HK-2 (cell line): ENCODE measurements around the gene EVX1.

ENCODE experiments used
- DNase-seq: peaks from one replicate; pipeline ENCODE4 v3.0.0-alpha.2; 2018; ENCODE audit not compliant: unreplicated experiment

EVX1 gene

DNA sequence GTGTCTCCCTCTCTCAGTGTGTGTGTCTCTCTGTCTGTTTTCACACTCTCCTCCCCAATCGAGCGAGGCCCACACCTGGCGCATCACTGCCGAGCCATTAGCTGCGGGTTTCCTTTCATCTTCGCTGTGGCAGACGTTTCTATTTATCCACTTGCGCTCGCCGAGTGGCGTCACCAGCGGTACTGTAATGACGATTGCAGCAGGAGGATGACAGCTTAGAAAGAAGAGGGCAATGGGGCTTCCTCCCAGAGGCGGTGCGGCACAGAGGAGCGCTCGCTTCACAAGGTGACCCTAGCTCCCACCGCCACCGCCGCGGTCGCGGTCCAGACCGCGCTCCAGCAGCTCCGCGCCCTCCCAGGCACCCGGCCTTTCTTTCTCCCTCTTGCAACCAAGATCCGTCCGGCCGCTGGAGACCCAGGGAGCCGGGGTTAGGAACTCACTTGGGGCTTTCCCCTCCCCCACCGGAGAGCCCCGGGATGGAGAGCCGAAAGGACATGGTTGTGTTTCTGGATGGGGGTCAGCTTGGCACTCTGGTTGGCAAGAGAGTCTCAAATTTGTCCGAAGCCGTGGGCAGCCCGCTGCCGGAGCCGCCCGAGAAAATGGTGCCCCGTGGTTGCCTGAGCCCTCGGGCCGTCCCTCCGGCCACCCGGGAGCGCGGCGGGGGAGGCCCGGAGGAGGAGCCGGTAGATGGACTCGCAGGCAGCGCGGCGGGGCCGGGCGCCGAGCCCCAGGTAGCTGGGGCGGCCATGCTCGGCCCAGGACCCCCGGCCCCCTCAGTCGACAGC, at the start of gene EVX1:
Gene EVX1, plus strand, starts transcription at position 248 of the 785 bp plus-strand sequence. Its CDS starts 229 bp downstream, at position 477.
- DNase-seq = no peak

DNA sequence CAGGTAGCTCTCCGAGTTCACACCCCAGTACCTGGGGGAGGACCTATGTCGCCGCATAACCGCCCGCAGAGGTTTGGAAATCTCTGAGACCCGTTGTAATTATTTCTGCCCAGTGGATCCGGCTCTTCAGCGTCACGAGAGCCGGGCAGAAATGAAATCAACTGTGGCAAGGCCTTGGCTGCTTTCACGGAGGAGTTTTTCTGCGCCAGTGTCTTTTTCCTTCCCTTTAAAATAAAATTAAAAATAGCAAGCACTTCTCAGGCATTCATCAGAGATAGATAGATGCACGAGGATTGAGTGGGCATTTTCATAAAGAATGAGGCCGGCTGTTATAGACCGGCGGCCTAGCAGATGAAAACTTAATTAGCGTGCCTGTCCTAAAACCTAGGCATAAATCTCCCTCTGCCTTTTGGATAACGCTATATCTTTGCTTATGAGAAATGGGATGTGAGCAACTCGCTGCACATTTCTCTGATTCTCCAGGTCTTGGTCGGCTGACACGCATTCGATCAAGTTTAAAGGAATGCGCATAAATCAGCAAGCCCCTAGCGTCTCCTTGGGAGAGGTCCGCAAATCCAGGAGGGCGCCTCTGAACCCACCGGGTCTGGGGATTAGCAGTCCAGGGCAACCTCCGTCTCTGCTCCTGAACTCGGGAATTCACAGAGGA, 49.1 kb upstream of the EVX1 start:
- DNase-seq = no peak

DNA sequence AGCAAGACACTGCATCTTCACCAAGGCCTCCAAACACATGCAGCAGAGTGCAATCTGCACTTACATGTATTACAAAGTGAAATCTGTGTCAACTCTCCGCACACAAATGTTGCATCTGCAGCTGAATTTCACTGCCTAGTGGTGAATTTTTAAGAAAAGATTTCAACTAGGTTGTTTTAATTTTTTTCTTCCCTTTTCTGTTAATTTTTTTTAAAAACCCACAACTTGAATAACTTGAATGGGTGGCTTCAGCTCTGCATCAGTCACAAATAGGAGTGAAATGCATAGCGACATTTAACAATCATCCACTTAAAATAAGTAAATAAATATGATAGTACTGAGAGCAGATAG, 48.6 kb upstream of the EVX1 start:
- no peak for DNase-seq

DNA sequence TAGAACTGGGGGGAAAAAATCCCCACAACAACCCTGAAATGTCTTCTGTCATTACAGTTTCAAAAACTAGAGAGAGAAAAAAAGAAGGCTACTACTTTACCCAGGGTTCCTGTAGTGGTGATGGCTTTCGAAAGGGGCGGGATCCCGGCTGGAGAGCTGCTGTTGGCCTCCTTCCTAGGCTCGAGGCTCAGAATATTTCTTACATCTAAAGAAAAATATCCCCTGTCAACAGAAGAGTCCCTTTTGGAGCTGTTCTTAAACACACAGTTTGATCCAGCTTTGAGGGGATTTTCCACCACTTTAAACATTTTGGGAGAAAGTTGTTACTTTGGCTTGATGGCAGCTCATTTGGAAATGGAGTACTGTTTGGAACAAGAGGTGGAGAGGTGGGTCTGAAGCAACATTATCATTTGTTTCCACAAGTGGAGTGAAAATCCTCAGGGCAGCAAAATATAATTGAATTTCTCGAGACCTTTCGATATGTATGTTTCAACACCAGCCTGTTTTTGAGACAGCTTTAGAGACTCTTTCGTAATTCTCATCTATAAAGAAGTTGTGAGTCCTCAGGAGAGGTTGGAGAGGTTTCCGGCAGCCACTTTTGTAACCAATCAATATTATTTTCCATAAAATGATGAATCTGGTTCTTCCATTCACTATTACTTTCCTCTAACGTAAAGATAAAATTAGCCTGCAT, 47.8 kb upstream of the EVX1 start:
- no peak for DNase-seq

DNA sequence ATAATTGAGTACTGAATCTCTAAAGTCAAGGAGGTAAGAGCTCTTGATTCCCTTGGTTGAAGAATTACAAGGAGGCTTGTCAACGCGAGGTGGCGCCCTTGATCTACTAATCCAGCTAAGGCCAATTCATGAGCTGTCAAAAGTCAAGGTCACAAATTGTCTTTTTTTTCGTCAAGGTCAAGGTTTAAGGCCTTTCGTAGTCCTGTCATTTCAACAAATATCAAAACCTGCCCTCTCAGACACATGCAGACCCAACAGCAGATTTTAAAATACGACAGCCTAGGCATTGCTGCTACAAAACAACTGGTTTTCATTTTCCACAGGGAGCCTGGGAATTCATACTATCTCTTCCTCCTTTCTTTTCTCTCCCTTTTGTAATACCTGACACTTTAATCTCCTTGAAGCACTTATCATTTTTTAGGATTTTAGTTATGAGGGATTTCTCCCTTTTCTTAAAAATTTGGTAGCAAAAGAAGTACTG, 46.3 kb upstream of the EVX1 start:
- DNase-seq = peak; percentile 66

DNA sequence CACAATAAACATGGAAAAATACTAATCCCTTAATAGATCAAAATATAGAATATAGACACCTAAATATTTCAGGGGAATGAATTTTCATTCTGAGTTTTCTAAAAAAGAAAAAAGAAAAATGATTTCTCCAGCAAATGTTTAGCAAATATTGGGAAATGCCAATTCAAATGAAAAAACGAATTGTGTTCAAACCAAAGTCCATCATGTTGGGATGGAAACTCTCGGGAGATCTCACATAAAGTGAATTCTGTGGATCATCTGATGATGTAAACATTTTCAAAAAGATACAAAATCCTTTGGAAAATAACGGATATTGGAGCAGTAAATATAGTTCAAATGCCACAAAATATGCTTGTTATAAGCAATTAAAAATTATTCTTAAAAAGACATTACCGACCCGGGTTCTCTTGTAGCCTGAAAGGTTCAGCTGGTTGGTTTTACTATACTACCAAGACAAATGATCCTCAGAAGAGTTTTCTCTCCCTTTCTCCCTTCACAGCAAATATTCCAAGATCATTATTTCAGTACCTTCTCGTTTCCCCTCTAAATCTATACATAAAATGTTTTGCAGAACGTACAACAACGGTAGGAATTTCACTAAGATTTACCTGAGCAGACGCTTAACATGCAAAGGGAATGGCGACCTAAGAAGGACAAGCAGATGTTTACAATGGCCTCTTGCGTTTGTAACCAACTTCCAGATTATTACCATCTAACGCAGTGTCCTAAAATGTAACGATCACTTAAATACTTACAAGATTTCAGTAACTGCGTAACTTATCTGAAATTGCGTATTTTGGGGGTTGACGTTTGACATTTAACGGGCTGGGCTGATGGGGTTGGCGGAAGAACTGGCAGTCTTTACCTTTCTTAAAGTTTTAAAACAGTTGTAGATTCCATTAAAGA, 45.2 kb upstream of the EVX1 start:
- no peak for DNase-seq

DNA sequence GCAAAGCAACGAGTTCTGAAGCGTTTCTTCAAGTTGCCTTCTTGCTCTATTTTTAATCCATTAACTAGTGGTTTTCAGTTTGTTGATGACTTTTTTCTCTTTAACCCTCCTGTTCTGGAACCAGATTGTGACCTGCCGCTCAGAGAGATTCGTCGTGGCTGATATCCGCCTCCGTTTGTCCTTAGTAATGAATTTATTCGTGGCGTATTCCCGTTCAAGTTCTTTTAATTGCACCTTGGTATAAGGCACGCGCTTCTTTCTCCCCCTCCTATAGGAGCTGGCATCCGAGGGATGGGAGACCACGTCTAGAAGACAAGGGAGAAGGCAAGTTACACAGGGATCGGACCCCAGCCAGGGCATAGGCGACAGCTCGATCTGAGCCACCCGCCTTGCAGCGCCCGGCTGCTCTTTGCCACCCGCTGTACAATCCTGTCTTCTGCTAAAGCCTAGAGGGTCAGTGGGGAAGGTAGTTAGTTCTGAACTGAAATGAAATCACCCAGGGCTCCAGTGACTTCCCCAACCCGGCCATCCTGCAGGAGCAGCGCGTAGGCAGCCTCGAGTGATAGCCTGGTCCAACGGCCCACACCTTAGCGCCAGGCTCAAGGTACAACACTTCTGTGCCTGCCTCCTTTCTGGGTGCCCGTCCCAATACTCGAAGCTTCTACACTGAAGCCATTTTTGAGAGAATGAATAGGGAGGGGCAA, 44.3 kb upstream of the EVX1 start:
- DNase-seq = no peak

DNA sequence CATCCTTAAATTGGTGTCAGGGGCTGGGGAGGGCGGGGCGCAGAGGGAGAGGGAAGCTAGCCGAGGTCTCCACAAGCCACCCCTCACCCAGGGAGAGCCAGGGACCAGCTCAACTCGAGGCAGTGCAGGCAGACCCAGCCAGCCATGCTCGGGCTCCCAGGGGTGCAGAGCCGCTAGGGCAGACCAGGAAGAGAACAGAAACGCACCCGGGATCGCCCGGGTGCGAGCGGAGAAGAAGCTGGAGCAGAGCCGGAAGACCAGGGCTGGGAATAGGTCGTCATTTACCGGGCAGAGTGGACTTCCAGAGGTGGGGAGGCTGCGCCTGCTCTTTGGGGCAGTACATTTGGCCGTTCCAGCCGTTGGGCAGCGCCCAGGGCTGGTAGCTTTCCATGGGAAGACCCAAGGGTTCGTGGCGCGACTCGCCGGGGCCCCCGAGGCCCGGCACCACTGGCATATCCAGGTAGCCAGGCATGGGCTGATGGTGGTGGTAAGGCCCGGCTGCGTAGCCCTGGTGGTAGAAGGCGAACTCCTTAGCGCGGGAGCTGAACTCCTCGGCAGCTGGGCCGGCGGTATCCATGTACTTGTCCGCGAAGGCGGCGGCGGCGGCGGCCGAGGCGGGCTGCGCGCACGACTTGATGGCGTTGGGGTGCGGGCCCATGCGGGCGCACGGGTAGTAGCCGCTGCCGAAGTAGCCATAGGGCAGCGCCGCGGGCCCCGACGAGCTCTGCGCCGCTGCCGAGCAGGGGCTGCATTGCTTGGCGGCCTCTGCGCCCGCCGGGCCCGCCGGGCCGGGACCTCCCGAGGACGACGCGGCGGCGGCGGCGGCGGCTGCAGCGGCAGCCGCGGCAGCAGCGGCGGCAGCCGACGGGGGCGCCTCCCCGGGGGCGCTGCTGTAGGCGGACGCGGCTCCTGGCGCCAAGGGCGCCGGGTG, 43.5 kb upstream of the EVX1 start:
- no peak for DNase-seq

DNA sequence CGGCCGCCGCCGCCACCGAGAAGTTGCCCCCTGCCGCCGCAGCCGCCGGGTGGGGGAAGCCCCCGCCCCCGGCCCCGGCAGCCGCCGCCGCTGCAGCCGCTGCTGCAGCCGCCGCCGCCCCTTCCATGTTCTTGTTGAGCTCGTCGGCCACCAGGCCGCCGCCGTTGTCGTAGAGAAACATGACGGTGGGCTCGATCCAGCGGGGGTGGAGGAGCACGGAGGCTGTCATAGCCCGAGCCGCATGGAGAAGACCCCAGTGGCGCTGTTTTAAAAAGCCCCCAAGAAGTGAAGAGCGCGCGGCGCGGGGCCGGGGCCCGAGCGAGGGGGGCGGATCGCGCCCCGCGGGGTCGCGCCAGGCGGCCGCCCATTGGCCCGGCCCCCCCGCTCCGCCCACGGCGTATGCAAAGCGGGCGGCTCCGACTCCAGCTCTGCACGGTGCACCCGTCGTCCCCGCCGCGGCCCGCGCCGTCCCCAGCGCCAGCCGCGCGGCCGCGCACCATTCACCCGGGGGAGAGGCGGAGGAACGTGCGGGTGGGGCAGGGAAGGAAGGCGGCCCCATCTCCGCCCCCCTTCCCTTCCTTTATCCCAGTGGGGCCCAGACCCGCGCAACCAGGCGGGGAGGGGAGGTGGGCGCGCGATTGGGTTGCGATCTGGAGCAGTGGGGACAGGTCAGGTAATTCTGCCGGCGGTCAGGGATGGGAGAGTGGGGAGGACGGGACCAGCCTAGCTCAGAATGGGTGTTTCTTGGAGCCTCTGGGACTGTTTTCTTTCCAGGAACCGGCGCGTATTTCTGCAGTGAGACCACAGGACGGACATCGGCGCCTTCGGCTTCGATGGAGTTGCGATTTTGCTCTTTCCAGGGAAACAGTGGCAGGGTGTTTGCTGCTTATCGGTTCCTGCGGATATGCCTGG, 42.5 kb upstream of the EVX1 start, which contains the start of gene HOXA13:
Gene HOXA13, minus strand, starts transcription at position 243 of the 912 bp plus-strand sequence. Its CDS starts 14 bp downstream, at position 229.
- DNase-seq = no peak

DNA sequence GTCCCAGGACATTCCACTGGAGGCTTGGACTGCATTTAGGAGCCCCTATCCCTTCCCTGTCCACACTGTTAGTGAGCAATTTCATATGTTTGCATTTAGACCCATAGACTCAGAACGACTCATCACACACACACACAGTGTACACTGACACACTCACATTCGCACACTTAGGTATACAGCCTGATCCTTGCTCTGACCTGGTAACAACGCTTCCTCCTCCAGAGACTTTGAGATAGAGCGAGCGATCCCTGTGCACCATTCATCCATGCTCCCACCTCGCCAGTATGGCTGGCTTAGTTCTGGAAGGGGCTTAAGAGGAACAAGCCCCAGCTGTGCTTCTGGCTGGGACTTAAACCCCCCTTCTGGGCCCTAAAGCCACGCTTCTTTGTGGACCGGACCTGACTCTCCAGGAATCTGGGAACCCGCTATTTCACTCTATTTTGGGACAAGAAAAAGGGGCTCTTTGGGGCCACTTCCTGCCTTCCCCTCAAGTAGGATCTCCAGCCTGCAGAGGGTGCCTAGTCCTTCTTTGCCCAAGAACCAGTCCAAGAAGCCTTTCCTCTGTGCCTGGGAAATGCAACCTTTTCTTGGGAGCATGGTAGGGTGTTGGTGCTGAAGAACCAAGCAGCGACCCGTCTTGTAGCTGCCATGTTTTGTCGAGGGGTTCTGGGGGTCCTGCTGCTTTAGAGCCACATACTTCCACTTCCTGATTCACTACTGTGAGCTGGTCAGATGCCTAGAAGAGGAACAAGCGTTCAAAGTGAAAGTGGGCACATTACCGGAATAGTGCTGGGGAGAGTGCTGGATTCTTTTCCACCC, 41.6 kb upstream of the EVX1 start:
- no peak for DNase-seq

DNA sequence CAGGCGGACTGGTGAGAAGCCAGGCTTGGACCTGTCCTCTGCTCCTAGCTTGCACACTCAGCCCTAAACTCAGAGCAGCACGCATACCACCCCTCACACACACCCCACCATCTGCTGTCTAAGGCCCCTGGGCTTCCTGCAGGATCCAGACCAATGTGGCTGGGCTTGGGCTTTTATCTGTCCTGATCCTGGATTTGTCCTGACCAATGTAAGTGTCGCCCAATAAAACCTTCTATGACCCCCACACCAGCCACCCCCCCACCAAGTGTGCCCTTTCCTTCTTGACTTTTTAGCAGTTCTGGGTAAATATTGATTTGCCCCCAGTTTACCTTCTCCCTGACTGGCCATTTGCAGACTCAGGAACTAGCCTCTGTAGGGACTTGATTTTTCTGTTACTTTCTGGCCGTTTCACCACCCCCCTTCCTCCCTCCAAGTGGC, 41.0 kb upstream of the EVX1 start:
- DNase-seq = no peak

DNA sequence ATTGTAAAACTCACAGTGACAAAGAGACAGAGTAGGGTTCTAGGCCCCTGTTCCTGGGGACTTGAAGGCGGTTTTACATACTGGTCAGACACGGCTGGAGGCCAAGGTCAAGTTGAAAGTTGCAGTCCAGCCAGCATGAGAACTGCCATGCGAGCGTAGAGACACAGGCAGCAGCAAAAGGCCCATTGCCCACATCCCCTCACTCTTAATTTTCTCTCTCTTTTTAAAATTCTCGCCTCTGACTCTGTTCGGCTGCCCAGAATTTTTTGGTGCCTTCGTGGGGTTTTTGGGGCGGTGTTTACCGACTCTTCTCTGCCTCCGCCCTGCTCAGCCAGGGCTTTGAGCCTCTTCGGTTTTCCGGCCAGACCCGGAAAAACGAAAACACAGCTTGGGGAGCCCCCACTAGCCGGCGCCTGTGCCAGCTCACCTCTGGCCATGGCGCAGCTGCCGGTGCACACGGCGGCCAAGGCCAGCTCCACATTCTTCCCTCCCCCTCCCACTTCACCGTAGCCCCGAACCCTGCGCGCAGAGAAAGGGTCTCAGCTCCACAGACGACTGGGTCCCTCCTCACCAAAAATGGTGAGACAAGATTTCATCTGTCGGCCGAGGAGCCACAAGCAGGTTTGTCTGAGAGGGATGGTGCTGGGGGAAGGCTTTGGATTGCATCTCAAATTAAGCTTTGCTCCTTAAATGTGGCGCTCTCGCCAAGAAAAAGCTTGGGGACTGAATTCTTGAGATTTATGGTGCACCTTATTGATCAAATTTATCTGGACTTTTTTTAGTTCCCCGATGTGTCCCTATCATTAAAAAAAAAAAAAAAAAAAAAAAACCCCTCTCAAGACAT, 40.4 kb upstream of the EVX1 start:
- DNase-seq = no peak

DNA sequence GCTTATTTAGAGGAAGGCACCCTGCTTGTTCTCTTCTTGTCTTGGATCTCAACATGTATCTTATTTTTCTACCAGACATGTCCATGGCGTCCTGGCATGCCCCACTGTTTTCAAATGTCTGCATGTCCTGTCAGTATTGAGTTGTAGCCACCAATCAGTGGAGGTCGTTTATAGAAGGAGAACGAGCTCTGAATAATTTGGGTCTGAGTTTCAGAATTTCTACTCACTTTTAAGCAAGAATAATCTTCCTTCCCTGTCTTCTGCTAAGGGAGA, 39.8 kb upstream of the EVX1 start:
- DNase-seq = no peak

DNA sequence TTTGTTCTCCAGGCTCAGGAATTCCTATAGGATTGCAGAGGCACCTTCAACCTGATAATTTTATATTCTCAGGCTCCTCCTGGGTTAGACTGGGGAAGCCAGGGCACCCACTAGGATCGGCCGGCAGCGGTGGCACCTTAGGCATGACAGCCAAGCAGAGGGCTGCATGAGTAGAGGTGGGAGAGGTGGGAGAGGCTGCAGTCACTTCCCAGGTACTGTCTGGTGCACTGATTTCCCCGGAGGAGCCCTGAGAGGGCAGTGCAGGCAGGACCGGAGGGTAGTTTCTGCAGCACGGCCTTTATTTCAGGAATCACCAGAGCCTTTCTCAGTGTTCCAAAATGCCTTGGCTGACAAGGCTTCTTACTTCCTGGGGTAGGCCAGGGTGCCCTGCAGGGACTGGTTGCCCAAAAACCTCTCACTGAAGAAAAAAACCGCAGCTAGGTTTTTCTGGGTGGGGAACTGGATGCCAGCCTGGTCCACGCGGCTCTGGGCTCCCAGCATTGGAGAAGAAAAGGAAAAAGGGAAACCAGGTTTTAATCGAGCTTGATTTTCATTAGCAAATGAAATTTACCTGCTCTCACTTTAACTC, 39.1 kb upstream of the EVX1 start:
- no peak for DNase-seq

DNA sequence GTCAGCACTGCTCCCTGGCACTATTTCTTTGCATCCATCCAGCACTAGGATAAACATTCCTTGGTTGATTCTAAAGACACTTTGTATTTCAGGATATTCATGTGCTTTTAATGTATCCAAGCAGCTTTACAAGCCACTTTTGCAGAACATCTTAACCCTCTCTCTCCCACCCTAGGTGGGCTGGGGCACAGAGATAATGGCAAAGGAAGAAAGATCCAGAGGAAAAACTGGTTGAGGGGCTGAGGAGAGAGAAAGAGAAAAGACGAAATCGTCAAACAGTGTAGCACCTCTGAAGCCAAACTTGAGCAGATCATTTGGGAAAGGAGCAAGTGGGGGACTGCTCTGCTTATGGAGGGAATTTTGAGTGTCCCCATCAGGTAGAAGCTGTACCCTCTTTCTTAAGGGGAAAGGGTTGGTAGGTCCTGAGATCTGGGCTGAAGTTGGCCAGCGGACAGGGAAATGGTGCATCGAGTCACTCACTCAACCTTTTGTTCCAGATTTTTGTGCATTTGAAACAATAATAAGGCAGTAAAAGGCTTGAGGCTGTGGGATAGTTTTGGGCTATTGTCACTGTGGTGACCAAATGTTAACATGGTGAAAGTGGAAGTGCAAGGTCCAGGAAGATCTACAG, 38.5 kb upstream of the EVX1 start:
- DNase-seq = no peak

DNA sequence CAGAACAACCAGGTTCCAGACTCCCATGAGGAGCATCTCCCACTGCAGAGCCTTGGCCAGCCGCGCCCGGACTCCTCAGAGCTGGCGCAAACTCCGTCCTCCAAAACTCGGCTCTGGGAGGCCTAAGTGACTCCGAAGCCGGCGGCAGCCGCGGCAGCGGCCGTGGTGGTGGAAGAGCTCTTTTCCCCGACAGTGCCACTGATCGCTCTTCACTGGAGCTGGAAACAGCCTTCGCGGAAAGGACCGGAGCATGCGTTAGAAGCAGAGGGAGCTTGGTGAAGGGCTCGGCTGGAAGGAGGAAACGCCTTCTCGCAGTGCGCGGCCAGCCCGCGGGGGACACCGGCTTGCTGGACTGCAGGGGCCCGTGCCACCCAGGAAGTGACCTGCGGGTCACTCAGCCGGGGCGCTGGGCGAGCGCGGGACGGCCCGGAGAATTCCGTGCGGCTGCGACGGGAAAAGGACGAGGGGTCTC, 37.7 kb upstream of the EVX1 start:
- DNase-seq = no peak
